Thyroid gland (tissue), 4 donors: Measurements from ENCODE around the gene SP9.

Source experiments
- CTCF ChIP-seq, 6 experiments: fragments of 200-600 bp in 3 of 6; fragments of 450-650 bp in 3 of 6; sonication (generic) in 3 of 6; IDR thresholded peaks; one replicate each; pipeline ENCODE4 v1.5.1; 2016 to 2019; ENCODE audit warnings: antibody characterized with exemption in 6 of 6, mild to moderate bottlenecking in 2 of 6, inconsistent platforms in 1 of 6, moderate library complexity in 1 of 6
- POLR2A ChIP-seq, 2 donors: fragments of 450-650 bp; IDR thresholded peaks; one replicate each; pipeline ENCODE4 v1.6.1; 2017; ENCODE audit warnings: antibody characterized with exemption in 2 of 2, mild to moderate bottlenecking in 2 of 2, moderate library complexity in 1 of 2

DNA sequence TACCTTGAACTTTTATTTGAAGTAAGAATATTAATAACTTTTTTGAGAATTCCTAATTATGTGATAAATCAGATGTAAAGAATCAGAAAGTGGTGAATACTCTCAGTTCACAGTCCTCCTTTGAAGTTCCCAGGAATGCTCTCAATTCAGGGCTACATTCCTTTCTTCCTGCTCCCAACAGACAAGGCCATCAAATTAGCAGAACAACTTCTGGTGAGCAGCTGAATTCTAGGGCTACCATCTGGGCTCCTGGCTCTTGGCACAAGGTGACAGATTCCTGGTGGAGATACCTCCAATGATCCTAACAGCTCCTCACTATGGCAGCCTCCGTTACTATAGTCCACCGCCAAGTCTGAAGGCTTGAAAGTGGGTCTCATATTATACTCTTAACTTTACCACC, 48.6 kb upstream of the SP9 start:
- TF ChIP-seq POLR2A (IDR thresholded peaks at IDR 0.05) (no peak), CTCF (IDR thresholded peaks at IDR 0.05) (no peak)
